ENCODE data around the gene DDAH1.
"Not testable (repeated sequence)": the region's sequence is repeated elsewhere in the genome, so short reads cannot be mapped to it uniquely, and the experiment has no call there.

Gene DDAH1

DNA sequence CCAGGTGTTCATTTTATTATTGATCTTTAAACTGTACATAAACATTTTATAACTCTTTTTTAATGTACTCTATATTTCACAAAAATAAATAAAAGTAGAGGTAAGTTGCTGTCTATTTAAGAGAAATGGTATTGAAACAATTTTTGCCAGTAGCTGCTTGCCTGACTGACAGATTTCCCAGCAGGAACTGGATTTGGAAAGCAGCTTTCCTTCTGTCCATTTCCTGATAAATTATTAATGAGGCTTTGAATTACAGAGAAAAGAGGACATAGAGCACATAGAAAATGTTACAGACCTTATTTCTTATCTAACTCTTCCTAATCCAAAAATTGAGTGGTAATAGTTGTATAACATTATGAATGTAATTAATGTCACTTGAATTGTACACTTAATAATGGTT is 108.8 kb downstream of the DDAH1 start:
- no peak for DNase-seq

DNA sequence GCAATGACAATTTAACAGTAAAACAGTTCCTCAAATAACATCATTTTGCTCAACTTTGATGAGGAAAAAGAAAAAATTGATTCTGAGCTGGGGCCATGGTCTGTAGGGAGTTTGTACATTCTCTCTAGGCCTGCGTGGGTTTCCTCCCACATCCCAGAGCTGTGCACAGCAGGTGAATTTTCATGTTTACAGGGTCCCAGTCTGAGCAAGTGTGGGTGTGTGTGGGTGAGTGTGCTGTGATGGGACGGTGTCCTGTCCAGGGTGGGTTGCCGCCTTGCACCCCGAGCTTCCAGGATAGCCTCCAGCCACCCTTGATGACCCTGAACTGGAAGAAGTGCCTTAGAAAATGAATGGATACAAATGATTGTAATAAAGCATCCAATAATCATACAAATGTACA is 112.9 kb downstream of the DDAH1 start:
- no peak for DNase-seq

GRCh38 chr1:85351202-85351828 is 113.6 kb downstream of the DDAH1 start:
- no peak for DNase-seq

DNA sequence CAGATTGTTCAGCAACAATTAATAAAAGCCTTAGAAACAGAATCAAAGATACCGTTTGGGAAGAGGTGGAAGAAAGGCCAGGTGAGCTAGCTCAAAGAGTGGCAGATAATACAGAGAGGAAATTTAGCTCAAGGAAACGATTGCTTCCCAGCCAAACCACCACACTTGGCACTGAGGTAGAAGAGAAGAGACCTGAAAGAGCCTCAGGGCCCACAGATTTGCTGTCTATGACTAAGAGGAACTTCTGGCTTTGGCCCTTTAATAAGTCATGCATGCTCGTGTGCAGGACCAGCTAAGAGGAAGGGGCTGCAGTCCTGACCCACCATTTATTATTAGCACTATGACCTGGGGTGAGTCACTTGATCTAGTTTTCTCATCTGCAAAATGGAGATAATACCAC is 115.7 kb downstream of the DDAH1 start:
- no peak for DNase-seq

DNA sequence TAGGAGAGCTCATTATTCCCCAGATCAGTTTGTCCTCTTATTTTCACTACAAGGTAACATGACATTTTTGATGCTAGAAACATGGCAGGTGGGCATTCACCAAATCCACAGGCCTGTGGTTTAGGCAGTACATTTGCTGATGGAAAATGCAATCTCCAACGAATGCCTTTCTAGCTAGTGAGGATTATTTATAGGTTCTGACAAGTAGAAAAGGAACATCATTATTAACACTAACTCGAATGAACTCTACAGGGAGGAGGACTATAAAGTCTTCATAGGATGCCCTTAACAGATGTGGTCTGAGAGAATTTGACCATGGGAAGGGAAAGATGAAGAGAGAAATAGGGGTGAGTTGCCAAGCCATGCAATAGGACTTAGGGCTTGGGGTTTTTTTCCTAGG is 117.1 kb downstream of the DDAH1 start:
- DNase-seq, result no peak

- DNase-seq, result not testable (repeated sequence)
Observed at GRCh38 chr1:85347275-85347674, 117.7 kb downstream of the DDAH1 start.

DNA sequence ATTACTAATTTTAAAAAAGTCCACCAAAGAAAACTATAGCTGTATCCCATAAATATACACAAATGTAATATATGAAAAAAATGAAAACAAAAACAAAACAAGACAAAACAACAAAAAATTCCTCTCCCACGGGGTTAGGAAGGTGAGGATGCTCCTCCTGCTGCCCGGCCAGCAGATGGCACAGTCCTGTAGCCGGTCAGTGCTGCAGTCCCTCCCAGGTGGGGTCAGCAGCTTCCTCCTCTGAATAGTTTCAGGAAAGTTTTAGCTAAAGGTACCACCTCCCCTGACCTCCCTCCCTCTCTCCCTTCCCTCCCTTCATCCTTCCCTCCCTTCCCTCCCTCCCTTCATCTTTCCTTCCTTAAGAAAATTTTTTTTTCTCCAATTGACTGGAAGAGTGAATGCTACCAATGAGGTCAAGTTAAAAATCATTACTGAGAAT is 120.7 kb downstream of the DDAH1 start:
- DNase-seq, result no peak

- DNase-seq, result no peak
Observed at GRCh38 chr1:85343612-85344255, 121.2 kb downstream of the DDAH1 start.

- DNase-seq, result peak; percentile 7 to 53
Observed at GRCh38 chr1:85343213-85343611, 121.7 kb downstream of the DDAH1 start.

- DNase-seq, result no peak
Observed at GRCh38 chr1:85342207-85342606, 122.8 kb downstream of the DDAH1 start.

- no peak for DNase-seq
Observed at GRCh38 chr1:85340427-85340826, 124.5 kb downstream of the DDAH1 start.

GRCh38 chr1:85339656-85340399 is 125.1 kb downstream of the DDAH1 start:
- DNase-seq, result peak; percentile 19 to 53

DNA sequence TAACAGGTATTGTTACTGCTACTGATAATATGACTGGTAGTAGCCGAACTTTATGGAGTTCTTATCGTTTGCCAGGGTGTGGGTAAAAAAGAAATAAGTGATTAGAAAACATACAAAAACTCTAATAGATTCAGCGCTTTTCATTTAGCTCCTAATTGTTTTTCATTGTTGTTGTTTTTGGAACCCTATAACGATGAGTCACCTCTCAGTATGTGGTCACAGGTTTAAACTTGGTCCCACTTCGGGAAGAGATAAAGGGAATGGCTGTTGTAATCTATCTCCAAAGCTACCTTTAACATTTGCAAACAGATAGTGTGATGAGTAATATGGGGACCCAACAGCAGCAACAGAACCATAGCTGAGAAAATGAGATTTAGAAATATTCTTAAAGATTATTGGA is 125.9 kb downstream of the DDAH1 start:
- no peak for DNase-seq

DNA sequence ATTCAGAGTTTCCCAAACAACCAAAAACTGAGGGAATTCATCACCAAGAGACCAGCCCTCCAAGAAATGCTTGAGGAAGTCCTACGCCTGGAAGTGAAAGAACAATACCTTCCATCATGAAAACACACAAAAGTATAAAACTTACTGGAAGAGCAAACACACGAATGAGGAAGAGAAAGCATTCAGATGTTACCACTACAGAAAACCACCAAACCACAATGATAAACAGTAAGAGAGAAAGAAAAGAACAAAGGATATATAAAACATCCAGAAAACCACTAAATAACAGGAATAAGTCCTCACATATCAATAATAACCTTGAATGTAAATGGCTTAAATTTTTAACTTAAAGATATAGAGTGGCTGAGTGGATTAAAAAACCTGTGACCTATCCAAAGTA is 130.0 kb downstream of the DDAH1 start:
- DNase-seq, result no peak

DNA sequence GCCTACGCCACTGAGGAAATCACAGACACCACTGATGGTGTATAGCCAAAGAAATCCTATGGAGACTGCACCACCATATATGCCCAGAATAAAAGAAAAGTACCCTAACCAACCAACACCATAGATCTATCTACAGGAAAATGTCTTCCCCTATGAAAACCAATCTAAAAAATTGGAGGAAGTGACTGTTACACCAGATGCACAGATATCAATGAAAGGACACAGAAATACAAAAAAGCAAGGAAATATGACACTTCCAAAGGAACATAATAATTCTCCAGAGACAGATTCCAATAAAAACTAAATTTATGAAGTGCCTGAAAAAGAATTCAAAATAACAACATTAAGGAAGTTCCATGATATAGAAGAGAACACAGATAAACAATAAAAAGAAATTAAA is 131.8 kb downstream of the DDAH1 start:
- DNase-seq, result no peak

GRCh38 chr1:85332575-85332974 is 132.4 kb downstream of the DDAH1 start:
- DNase-seq, result no peak

DNA sequence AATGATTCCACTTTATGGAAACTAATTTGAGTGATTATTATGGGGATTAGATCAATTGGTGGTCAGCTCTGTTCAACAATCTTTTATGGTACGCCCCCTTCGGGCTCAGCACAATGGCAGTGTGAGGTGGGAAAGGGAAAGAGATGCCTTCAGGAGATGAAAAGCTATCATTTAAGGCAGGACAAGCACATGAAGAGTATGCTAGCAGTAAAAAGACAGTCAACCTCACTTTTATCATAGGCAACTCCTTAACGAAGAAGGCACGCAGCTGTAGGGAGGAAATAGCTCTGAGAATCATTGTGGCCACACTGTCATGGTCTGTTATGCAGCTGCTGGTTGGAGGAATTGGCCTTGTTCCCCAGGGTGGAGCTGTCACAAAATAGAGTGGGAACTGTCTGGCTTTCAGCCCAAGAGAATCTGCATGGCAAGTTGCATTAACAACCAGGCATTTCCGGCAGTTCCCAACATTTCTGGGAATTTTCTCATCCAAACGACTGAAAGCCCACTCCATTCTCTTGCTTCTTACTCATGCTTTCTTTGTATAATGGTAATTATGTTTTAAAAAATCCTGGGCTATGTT is 134.2 kb downstream of the DDAH1 start:
- DNase-seq, result no peak

DNA sequence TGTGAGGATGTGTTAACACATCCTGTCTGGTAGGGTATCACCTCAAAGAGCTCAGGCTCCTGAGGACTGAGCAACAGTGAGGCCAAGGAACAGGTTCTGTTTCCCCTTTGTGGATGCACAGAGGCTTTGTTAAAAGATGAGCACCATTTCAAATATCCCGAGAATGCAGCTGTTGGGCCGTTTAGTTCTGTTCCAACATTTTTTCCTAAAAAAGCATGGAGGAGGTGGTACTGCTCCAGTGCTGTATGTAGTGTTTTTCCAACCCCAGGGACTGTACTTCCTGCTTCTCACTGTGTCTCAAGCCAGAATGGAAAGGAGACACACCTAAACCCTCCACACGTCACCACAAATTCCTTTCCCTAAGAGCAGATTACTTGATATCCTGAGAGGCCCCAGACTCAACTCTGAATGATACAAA is 134.7 kb downstream of the DDAH1 start:
- no peak for DNase-seq

- no peak for DNase-seq
Observed at GRCh38 chr1:85328713-85329397, 136.1 kb downstream of the DDAH1 start.

GRCh38 chr1:85327759-85328158 is 137.2 kb downstream of the DDAH1 start:
- DNase-seq, result no peak

GRCh38 chr1:85326851-85327250 is 138.1 kb downstream of the DDAH1 start:
- DNase-seq, result no peak

DNA sequence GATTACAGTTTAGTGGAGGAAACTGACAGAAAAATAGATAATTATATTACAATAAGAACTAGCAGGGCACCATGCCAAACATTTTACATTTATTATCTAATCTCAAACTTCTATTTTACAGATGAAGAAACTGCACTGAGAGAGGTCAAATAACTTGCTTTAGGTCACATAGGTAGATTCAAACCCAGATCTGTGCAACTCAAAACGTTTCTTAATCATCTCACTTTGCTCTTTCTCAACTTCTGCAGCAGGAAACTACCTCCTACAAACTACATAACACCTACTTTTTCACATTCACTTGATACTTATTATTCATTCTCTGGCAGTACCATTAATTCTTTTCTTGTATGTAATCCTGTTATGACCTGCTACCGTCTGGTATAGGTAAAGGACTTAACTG is 138.6 kb downstream of the DDAH1 start:
- no peak for DNase-seq

DNA sequence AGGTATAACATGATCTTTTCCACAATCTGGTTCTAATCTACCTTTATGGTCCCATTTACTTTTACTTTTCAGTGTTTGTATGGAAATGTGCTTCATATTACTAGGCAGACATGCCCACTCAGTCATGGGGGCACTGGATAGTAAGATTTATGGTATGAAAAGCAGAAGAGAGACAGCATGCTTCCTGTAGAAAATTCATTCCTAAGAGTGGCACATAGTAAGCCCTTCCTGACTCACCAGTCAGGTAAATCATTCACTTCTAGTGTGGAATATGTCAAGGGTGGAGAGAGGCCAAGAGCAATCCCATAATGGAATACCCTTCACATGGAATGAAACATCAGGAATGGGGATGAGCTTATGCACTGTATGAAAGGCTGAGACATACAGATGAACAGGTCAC is 139.0 kb downstream of the DDAH1 start:
- no peak for DNase-seq

All from cerebellar nuclear complex (tissue), 1 donor.